HG03521 (cell line): Measurements from ENCODE around the gene RESF1.
"Not testable (repeated sequence)": the region's sequence is repeated elsewhere in the genome, so short reads cannot be mapped to it uniquely, and the experiment has no call there.

Experiments used
- ATAC-seq: cut with Tn5 transposase; IDR thresholded peaks from one replicate; pipeline ENCODE4 v1.9.1; 2021; ENCODE audit warnings: mild to moderate bottlenecking, moderate library complexity; ENCODE audit not compliant: unreplicated experiment

The RESF1 gene

DNA sequence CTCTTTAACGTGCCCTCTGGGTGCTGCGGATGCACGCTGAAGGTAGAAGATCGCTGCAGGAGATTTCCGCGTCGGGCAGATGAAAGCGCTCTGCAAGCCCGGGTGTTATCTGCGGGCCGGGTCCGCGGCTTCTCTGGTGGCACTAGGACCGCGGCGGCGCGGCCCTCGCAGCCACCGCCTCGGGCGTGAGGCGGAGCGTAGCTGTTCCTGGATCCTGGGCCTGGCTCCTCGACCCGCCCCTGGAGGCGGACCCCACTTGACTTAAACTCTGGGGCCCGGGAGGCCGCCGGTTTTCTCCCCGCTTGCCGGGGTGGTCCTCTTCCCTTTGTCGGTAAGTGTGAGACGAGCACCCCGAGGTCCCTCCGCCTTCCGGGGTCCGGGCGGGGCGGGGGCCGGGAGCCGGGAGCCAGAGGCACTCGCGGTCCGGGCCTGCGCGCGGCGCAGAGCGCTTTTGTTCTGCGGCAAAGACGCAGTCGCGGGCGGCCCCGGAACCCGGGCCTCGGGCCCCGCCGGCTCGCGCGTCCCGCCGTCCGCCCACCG lies at the start of gene RESF1:
Gene RESF1 (plus strand): TSS at position 255 of the 540 bp plus-strand sequence. CDS start 21,541 bp downstream, outside the sequence.
- peak; percentile 85 for ATAC-seq

DNA sequence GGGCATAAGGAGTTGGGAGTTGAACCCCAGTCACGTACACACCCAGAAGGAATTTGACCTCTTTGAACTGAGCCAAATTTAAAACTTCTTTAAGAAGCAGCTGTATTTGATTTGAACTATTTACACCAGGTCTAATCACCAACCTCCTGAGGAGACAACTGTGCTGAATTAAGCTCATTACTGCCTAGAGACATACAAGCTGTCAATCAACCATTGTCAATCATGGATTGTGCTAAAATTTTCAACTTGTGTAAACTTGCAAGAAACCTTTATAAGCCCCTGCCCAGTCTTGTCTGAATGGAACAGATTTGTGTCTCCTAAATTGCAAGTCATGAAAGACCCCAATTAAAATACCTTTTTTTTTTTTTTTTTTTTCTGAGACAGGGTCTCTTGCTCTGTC lies 44.3 kb upstream of the RESF1 start:
- ATAC-seq, result no peak

DNA sequence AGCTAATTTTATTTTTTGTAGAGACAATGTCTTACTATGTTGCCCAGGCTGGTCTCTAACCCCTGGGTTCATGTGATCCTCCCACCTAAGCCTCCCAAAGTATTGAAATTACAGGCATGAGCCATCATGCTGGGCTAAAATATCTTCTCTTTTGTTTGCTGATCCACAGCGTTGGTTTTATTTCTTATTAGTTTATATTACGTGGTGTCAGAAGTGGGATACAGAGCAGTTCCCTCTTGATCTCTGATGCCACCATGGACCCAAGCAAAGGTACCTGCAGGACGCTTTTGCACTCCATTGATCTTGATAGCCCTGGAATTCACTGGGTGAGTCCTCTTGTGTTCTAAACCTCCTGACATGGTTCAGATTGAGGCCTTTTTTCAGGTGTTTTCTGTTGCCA lies 43.8 kb upstream of the RESF1 start:
- ATAC-seq, result no peak

GRCh38 chr12:31922341-31923062 lies 36.7 kb upstream of the RESF1 start:
- no peak for ATAC-seq

GRCh38 chr12:31923063-31923412 lies 36.2 kb upstream of the RESF1 start:
- no peak for ATAC-seq

DNA sequence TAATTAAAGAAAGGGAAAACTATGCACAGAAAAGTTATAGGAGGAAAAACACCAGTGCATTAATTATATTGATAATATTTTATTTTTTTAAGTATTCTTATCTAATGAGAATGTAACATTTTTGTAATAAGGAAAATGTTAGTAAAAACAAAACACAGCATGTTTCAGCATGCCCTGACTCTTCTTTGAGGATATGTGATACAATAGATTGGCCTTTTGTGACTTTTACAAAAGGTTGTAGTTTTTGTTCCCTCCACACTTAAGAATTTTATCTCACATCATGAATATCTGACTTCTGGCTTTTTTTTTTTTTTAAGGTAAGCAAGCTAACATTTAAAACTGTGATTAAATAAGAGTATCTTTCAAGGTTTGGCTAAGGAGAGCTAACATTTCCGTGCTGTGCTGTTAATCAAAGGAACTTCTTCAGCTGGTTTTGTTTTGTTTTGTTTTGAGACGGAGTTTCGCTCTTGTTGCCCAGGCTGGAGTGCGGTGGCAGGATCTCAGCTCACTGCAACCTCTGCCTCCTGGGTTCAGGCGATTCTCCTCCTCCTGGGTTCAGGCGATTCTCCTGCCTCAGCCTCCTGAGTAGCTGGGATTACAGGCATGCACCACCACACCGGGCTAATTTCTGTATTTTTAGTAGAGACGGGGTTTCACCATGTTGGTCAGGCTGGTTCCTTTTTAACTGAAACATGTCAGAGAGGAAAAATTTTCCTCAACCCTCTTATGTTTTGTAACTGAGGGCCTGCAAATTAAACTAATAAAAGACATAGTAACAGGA lies 30.8 kb upstream of the RESF1 start:
- ATAC-seq, result no peak

- no peak for ATAC-seq
These were observed 30.1 kb upstream of the RESF1 start for GRCh38 chr12:31929027-31929526.

GRCh38 chr12:31931796-31932715 lies 27.2 kb upstream of the RESF1 start:
- no peak for ATAC-seq

DNA sequence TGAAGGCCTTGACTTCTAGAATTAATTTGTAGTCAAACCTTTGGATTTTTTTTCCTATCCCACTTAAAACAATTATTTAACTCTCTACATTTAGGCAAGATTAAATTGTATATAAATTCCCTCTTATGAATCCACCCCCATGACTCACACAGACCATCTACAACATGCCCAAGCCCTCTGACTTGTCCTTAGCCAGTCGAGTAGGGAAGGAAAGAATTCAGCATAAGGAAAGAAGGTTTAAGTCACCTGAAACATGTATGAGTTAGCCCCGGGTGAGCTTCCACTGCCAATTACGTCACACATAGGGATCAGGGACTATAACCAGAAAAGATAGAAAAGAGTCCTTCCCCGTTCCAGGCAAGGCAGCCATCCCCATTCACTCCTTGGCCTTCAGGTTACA lies 14.9 kb upstream of the RESF1 start:
- ATAC-seq, result no peak

DNA sequence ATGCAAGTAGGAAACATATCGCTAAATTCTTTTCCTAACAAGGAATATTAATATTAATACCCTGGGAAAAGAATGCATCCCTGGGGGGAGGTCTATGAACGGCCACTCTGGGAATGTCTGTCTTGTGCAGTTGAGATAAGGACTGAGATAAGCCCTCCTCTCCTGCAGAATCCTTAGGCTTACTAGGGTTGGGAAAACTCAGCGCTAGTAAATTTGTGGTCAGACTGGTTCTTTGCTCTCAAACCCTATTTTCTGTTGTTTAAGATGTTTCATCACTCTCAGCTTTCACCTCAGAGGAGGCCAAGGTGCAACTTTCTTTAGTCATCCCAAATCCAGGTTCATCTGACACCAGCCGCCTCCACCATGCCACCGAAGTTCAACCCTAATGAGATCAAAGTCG lies 11.2 kb upstream of the RESF1 start:
- ATAC-seq, result no peak

DNA sequence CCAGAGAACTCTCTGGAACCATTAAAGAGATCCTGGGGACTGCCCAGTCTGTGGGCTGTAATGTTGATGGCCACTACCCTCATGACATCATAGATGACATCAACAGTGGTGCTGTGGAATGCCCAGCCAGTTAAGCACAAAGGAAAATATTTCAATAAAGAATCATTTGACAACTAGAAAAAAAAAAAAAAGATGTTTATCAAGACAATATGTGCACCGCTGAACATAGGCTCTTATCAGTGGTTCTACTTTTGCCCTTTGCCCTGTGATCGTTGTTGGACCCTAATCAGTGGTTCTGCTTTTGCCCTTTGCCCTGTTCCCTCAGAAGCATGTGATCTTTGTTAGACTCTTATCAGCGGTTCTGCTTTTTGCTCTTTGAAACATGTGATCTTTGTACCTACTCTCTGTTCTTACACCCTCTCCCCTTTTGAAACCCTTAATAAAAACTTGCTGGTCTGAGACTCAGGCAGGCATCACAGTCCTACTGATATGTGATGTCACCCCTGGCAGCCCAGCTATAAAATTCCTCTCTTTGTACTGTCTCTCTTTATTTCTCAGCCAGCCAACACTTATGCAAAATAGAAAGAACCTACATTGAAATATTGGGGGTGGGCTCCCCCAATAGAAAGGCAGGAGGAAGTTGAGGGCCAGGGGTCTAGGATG lies 10.4 kb upstream of the RESF1 start:
- not testable (repeated sequence) for ATAC-seq

- ATAC-seq, result no peak
These were observed 9.1 kb upstream of the RESF1 start for GRCh38 chr12:31950088-31950487.

GRCh38 chr12:31950492-31950891 lies 8.7 kb upstream of the RESF1 start:
- ATAC-seq, result no peak

GRCh38 chr12:31951008-31951407 lies 8.2 kb upstream of the RESF1 start:
- no peak for ATAC-seq

DNA sequence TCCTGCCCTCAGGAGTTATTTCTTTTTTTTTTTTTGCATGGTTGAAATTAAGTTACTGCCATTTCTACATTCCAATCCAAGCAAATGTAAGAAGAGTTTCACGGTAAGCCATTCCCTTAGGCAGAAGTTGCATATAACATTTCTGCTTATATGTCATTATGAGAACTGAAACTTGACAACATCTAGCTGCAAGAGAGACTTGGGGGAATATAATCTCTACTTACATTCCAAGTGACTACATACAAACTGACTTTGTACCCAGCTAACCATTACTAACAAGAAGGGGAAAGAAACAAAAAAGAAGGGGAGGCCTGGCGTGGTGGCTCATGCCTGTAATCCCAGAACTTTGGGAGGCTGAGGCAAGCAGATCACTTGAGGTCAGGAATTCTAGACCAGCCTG lies 7.3 kb upstream of the RESF1 start:
- ATAC-seq, result no peak

DNA sequence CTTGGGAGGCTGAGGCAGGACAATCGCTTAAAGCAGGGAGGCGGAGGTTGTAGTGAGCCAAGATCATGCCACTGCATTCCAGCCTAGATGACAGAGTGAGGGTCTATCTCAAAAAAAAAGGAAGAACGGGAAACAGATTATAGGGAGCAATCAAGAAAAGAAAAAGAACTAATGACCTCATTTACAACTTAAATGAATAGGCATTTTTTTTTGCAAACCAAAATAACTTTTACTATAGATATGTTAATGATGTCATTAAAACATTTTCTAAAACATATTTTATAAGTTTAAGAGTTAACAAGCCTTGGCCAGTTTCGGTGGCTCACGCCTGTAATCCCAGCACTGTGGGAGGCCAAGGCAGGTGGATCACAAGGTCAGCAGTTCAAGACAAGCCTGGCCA lies 6.8 kb upstream of the RESF1 start:
- no peak for ATAC-seq

DNA sequence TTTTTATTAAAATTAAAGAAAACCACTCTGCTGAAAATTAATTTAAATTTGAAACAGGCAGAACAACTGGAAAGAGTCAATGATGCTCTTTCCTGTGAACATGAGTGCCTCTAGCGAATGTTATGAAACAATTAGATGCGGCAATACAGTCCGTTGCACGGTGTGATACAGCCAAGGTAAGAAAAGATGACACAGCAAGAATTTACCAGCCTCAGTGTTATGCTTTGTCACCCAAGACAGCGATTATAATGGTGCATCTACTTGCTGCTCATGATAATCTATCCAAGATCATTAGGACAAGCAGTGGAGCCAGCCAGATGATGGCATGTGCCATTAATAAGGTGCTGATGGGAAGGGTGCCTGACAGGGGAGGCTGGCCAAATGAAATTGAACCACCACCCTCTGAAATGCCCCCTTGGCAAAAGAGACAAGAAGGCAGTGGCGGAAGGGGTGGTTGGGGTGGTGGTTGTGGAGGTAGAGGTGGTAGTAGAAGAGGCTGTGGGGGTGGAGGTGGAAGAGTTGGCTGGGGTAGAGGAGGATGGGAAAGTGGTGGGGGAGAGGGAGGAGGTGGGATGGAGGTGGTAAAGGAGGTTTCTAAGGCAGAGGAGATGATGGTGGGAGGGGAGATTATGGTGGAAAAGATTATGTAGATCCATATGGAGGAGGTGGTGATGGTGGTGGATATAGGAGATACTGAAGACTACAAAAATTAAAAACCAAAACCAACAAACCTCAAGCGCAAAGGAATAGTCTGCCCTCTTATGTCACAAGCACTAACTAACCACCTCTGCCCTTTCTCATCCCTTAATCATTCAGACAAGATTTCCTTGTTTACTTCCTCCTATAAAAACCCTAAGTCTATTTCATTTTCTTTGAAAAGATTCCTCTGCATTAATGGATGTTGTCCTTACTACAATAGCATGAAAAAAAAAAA lies 4.0 kb upstream of the RESF1 start:
- ATAC-seq, result no peak

- no peak for ATAC-seq
These were observed 550 bp upstream of the RESF1 start for GRCh38 chr12:31958569-31959160.
